BE2C (cell line): ENCODE results near the gene C19orf73.
"Not testable (repeated sequence)": the region's sequence is repeated elsewhere in the genome, so short reads cannot be mapped to it uniquely, and the experiment has no call there.

ENCODE experiments used
- DNase-seq: peaks from one replicate; pipeline ENCODE4 v3.0.0-alpha.2; 2020
- H3K27me3 ChIP-seq: fragments of 250-450 bp; sonication (Bioruptor Pico); 2 replicates; pipeline ENCODE4 v1.5.1; 2020; ENCODE audit warnings: mild to moderate bottlenecking
- H3K36me3 ChIP-seq: fragments of 250-450 bp; sonication (Bioruptor Pico); 2 replicates; pipeline ENCODE4 v1.5.1; 2020; ENCODE audit warnings: mild to moderate bottlenecking
- H3K4me1 ChIP-seq: fragments of 250-450 bp; sonication (Bioruptor Pico); 2 replicates; pipeline ENCODE4 v1.5.1; 2020
- H3K4me3 ChIP-seq: 2 replicates; pipeline ENCODE4 v1.5.1; 2011; ENCODE audit warnings: low read depth, low read length
- H3K9me3 ChIP-seq: fragments of 250-450 bp; sonication (Bioruptor Pico); 2 replicates; pipeline ENCODE4 v1.5.1; 2020
- TF ChIP-seq, protein P1 (sequence below): IDR thresholded peaks from 2 replicates; pipeline ENCODE4 v1.5.1; 2012; ENCODE audit warnings: mild to moderate bottlenecking, low read depth, low read length

The C19orf73 gene

DNA sequence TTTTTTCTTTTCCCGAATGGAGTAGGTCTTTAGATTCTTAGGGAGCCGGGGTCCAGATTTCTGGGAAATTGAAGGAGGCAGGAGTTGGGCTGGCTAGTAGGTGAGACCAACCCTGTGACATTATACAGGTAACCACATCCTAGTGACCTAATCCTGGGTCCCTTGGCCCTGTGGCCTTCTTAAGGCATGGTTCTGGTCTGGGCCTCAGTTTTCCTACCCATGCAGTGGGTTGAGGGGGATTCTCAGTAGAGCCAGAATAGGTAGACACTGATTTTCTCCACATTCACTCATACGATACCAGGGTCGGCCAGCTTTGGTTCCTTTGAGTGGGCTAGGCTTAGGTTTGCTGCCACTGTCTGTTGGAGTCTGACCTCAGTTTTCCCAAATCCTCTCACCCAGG is 7.6 kb upstream of the C19orf73 start:
- Histone ChIP-seq H3K4me3 (no peak overlapping the region), H3K9me3 (no peaks in the 10 kb centered on the region), H3K36me3 (peaks cover 9% of the 10 kb centered on the region; the same call in 1 of the 2 replicates), H3K4me1 (peaks cover 4% of the 10 kb centered on the region; the same call in 1 of the 2 replicates), H3K27me3 (no peaks in the 10 kb centered on the region)
- no peak for DNase-seq
- TF ChIP-seq, protein P1, sequence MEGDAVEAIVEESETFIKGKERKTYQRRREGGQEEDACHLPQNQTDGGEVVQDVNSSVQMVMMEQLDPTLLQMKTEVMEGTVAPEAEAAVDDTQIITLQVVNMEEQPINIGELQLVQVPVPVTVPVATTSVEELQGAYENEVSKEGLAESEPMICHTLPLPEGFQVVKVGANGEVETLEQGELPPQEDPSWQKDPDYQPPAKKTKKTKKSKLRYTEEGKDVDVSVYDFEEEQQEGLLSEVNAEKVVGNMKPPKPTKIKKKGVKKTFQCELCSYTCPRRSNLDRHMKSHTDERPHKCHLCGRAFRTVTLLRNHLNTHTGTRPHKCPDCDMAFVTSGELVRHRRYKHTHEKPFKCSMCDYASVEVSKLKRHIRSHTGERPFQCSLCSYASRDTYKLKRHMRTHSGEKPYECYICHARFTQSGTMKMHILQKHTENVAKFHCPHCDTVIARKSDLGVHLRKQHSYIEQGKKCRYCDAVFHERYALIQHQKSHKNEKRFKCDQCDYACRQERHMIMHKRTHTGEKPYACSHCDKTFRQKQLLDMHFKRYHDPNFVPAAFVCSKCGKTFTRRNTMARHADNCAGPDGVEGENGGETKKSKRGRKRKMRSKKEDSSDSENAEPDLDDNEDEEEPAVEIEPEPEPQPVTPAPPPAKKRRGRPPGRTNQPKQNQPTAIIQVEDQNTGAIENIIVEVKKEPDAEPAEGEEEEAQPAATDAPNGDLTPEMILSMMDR = no peak

DNA sequence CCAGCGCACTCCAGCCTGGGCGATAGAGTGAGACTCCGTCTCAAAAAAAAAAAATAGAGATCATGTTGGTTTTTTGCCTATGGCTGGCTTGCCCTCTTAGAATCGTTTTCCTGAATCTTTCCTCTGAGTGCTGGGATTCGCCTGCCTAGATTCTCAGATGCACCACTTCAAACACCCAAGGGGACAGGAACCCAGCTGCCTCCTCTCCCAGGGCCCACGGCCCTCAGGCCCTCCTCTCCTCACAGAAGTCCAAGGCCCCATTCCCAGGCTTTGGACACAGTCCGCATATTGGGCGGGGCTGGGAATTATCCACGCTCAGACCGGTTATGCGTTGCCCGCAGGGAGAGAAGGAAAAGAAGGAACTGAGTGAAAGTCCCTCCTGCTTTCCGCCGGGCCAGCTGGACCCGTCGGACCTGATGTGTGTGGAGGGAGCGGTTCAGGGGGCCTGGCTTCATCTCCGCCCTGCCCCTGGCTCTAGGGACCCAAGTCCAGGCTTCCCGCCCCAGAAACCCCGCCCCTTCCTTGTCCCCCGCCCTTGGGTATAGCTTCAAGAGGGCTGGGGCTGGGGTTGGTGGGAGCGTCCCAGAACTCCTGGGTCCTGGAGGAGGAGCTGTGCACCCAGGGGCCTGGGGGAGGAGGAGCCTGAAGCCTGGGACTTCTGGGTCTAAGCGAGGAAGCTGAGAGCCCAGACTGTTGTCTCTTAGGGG is 6.2 kb upstream of the C19orf73 start:
- TF ChIP-seq, protein P1 = no peak
- no peak for DNase-seq
- no peak overlapping the region for H3K4me3 ChIP-seq

DNA sequence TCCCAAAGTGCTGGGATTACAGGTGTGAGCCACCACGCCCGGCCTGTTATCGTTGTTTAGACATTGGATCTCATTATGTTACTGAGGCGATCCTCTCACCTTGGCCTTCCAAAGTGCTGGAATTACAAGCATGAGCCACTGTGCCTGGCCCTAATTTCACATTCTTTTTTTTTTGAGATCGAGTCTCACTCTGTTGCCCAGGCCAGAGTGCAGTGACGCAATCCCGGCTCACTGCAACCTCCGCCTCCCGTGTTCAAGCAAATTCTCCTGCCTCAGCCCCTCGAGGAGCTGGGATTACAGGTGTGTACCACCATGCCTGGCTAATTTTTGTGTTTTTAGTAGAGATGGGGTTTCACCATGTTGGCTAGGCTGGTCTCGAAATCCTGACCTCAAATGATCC is 4.3 kb upstream of the C19orf73 start:
- H3K4me3 ChIP-seq, H3K9me3 ChIP-seq, H3K36me3 ChIP-seq, H3K4me1 ChIP-seq, DNase-seq, H3K27me3 ChIP-seq: not testable (repeated sequence)

More for the DNA sequence above, 6.2 kb upstream of the C19orf73 start:
- H3K4me1 ChIP-seq = peaks cover 4% of the 10 kb centered on the region; the same call in 1 of the 2 replicates
- no peaks in the 10 kb centered on the region for H3K27me3 ChIP-seq
- peaks cover 5% of the 10 kb centered on the region; the same call in 1 of the 2 replicates for H3K36me3 ChIP-seq
- H3K9me3 ChIP-seq = no peaks in the 10 kb centered on the region

DNA sequence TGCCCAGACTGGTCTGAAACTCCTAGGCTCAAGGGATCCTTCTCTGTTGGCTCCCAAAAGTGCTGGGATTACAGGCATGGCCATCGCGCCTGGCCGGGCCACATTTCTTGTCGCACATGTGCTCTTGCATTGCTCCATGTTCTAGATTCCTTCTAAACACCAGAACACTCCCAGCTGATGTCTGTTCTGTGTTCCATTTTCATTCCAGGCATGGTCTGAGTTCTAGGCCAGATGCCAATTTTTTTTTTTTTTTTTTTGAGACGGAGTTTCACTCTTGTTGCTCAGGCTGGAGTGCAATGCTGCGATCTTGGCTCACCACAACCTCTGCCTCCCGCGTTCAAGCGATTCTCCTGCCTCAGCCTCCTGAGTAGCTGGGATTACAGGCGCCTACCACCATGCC is 2.9 kb upstream of the C19orf73 start:
- DNase-seq, H3K4me1 ChIP-seq, H3K9me3 ChIP-seq, H3K4me3 ChIP-seq, H3K27me3 ChIP-seq, H3K36me3 ChIP-seq: not testable (repeated sequence)

DNA sequence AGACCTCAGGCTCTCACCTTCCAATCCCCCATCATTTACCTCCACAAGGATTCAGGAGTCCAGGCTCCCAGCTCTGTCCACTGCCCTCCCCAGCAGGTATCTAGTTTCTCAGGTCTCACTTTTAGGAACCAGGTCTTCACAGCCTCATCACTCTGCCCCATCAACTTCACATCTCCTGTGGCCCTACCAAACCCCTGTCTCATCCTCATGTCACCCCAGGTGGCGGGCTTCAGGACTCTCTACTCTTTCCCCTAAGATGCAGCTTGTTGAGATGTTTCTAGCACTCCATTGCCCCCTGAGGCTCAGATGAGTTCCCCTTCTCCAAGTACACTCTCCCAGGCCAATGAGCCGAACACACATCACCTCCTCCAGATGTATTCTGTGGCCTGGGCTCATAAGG is 1.9 kb upstream of the C19orf73 start:
- no peaks in the 10 kb centered on the region for H3K36me3 ChIP-seq
- H3K9me3 ChIP-seq = no peaks in the 10 kb centered on the region

DNA sequence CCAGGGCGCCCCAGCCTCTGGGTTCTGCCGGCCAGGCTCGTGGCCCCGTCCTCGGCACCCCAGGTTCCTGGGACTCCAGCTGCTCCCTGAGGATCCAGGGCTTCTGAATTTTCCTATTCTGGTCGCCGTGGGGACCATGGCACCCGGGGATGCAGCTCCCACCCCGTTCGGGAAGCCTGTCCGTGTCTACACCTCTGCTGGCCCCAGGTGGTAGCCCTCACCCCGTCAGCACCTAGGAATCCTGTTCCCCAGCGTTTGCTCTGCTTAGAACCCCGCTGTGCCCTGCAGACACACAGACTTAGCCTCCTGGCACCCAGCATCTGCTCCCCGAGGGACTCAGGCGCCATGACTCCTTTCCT is 1.4 kb upstream of the C19orf73 start:
- TF ChIP-seq, protein P1 = no peak
- Histone ChIP-seq H3K4me3 (peak overlapping the region; percentile 81), H3K9me3 (no peaks in the 10 kb centered on the region), H3K36me3 (no peaks in the 10 kb centered on the region), H3K4me1 (no peaks in the 10 kb centered on the region), H3K27me3 (no peaks in the 10 kb centered on the region)
- DNase-seq = no peak

More for the DNA sequence above, 1.9 kb upstream of the C19orf73 start:
- TF ChIP-seq, protein P1 = no peak
- DNase-seq = no peak
- Histone ChIP-seq H3K4me3 (no peak overlapping the region), H3K27me3 (no peaks in the 10 kb centered on the region), H3K4me1 (no peaks in the 10 kb centered on the region)

DNA sequence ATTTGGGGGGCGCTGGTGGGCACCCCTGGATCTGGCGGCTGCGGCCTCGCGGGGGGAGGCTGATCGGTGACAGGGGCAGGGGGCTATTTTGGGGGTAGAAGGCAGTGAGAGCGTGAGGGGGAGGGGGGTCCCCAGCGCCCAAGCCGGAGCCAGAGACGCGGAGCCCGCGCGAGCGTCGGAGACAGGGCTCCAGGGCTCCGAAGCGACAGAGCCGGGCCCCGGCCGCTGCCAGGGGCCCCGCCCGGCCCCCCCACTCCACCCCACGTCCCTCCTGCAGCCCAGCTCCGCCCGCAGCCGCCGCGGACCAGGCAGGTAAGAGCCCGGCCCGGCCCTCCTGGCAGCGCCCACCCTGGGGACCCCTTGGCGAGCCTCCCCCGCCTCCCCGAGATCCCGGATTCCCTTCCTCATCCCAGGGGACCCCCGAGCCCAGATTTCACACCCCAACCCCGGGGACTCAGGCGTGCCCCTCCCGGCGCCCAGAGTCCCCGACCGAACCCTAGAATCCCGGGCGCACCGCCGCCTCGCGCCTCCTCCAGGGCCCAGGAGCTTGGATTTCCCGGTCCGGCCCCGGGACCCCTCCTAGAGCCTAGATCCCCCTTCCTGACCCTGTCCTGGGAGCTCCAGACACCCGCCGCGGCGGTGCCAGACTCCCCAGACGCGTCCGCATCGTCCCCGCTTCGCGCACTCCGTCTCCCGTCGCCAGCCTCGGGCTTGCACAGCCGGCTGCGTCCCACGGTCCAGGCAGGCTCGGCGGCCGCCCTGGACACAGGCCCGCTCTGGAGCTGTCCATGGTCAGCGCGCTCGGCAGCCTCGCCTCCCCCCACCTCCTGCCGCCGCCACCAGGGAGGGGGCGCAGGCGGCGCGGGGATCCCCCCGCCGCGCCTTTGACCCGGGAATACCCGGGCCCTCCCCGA is 725 bp upstream of the C19orf73 start, which contains the start of gene PPFIA3:
TSS of gene PPFIA3 (plus strand) at position 134 of the 914 bp plus-strand sequence. CDS start 8,330 bp downstream, outside the sequence.
- no peaks in the 10 kb centered on the region for H3K36me3 ChIP-seq
- no peaks in the 10 kb centered on the region for H3K9me3 ChIP-seq
- TF ChIP-seq, protein P1 = no peak
- no peaks in the 10 kb centered on the region for H3K4me1 ChIP-seq
- H3K4me3 ChIP-seq = peak within 1 kb of the TSS; percentile 81
- peak; percentile 50 for DNase-seq
- no peaks in the 10 kb centered on the region for H3K27me3 ChIP-seq
